Activated effector memory CD4-positive, alpha-beta T cell treated with Interleukin-2 at 50 U/mL for 16 hours (primary cell): ENCODE results near the gene SCN1A.
"Not testable (repeated sequence)": the region's sequence is repeated elsewhere in the genome, so short reads cannot be mapped to it uniquely, and the experiment has no call there.

Experiments used
- DNase-seq: peaks from one replicate; pipeline ENCODE4 v3.0.0-alpha.2; 2020

The SCN1A gene

GRCh38 chr2:166134252-166135151, 6.7 kb upstream of the SCN1A start:
- no peak for DNase-seq

- DNase-seq: no peak
Measured at GRCh38 chr2:166133653-166134052, 5.8 kb upstream of the SCN1A start.

- DNase-seq: no peak
Measured at GRCh38 chr2:166128156-166128505, 311 bp upstream of the SCN1A start.

GRCh38 chr2:166126007-166126639, 1.7 kb downstream of the SCN1A start:
- no peak for DNase-seq

GRCh38 chr2:166125557-166125956, 2.3 kb downstream of the SCN1A start:
- no peak for DNase-seq

GRCh38 chr2:166118180-166118579, 9.6 kb downstream of the SCN1A start:
- no peak for DNase-seq

GRCh38 chr2:166117491-166117890, 10.3 kb downstream of the SCN1A start:
- no peak for DNase-seq

- DNase-seq: no peak
Measured at GRCh38 chr2:166115589-166115988, 12.2 kb downstream of the SCN1A start.

GRCh38 chr2:166112193-166112605, 15.6 kb downstream of the SCN1A start:
- no peak for DNase-seq

GRCh38 chr2:166106431-166107015, 21.3 kb downstream of the SCN1A start:
- DNase-seq: no peak

- DNase-seq: no peak
Measured at GRCh38 chr2:166104773-166105172, 23.0 kb downstream of the SCN1A start.

GRCh38 chr2:166104084-166104483, 23.7 kb downstream of the SCN1A start:
- no peak for DNase-seq

GRCh38 chr2:166103277-166103676, 24.5 kb downstream of the SCN1A start:
- not testable (repeated sequence) for DNase-seq

GRCh38 chr2:166094325-166094724, 33.5 kb downstream of the SCN1A start:
- no peak for DNase-seq

- no peak for DNase-seq
Measured at GRCh38 chr2:166092889-166093288, 34.9 kb downstream of the SCN1A start.

GRCh38 chr2:166091439-166091838, 36.4 kb downstream of the SCN1A start:
- no peak for DNase-seq

GRCh38 chr2:166090908-166091307, 36.9 kb downstream of the SCN1A start:
- DNase-seq: no peak

GRCh38 chr2:166090346-166090745, 37.5 kb downstream of the SCN1A start:
- no peak for DNase-seq

GRCh38 chr2:166088634-166089033, 39.2 kb downstream of the SCN1A start:
- DNase-seq: no peak

GRCh38 chr2:166084301-166084700, 43.5 kb downstream of the SCN1A start:
- DNase-seq: no peak

- DNase-seq: no peak
Measured at GRCh38 chr2:166082736-166083135, 45.1 kb downstream of the SCN1A start.

GRCh38 chr2:166081852-166082251, 46.0 kb downstream of the SCN1A start:
- no peak for DNase-seq

- DNase-seq: no peak
Measured at GRCh38 chr2:166081131-166081632, 46.6 kb downstream of the SCN1A start.

GRCh38 chr2:166074430-166074829, 53.4 kb downstream of the SCN1A start:
- no peak for DNase-seq
